ENCODE results near the gene HSBP1L1. TPM values are rescaled to one million over a fixed set of nuclear protein-coding genes. Genes with fewer than 3 reads are reported as not detected.

The HSBP1L1 gene
- total and polyA plus RNA-seq, 2 of the 13 experiments (the other 11 are each of a cell fraction or from before 2014, with no cell fraction given): 22.6 to 45.1 TPM

DNA sequence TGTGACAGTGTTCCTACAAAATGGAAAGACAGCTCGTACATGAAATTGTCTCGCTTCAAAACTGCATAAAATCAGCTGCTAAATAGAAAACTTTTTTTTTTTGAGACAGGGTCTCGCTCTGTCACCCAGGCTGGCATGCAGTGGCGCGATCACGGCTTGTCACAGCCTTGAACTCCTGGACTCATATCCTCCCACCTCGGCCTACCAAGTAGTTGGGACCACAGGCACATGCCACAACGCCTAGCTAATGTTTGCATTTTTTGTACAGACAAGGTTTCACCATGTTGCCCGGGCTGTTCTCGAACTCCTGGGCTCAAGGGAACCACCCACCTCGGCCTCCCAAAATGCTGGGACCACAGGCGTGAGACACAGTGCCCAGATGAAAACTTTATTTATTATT, 20.7 kb downstream of the HSBP1L1 start (continued):
- TF ChIP-seq, protein P1, sequence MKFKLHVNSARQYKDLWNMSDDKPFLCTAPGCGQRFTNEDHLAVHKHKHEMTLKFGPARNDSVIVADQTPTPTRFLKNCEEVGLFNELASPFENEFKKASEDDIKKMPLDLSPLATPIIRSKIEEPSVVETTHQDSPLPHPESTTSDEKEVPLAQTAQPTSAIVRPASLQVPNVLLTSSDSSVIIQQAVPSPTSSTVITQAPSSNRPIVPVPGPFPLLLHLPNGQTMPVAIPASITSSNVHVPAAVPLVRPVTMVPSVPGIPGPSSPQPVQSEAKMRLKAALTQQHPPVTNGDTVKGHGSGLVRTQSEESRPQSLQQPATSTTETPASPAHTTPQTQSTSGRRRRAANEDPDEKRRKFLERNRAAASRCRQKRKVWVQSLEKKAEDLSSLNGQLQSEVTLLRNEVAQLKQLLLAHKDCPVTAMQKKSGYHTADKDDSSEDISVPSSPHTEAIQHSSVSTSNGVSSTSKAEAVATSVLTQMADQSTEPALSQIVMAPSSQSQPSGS (CRISPR knock-in tag; IDR thresholded peaks at IDR 0.05): peak; percentile 34; the same call in 1 of the 2 replicates
- no peak for TF ChIP-seq TSC22D2 (CRISPR knock-in tag; IDR thresholded peaks at IDR 0.05; ENCODE audit: borderline replicate concordance)
- no peak for TF ChIP-seq ZNF138 (CRISPR knock-in tag; IDR thresholded peaks at IDR 0.05; ENCODE audit: low read depth)
- no peak for TF ChIP-seq SMAD9 (CRISPR knock-in tag; IDR thresholded peaks at IDR 0.05)
- no peak for TF ChIP-seq KDM6A (CRISPR knock-in tag; IDR thresholded peaks at IDR 0.05; ENCODE audit: low read depth)
- no peak for TF ChIP-seq AGO1 (IDR thresholded peaks at IDR 0.05; ENCODE audit: low read depth, low read length, poor library complexity, severe bottlenecking)
- no peak for TF ChIP-seq MYNN (CRISPR knock-in tag; IDR thresholded peaks at IDR 0.05; ENCODE audit: low read depth)
- TF ChIP-seq ZNF691 (CRISPR knock-in tag; IDR thresholded peaks at IDR 0.05; ENCODE audit: borderline replicate concordance, low read depth): peak; percentile 18; the same call in 1 of the 2 replicates
- TF ChIP-seq FOXJ3 (CRISPR knock-in tag; IDR thresholded peaks at IDR 0.05; ENCODE audit: borderline replicate concordance): no peak
- TF ChIP-seq, protein P2, sequence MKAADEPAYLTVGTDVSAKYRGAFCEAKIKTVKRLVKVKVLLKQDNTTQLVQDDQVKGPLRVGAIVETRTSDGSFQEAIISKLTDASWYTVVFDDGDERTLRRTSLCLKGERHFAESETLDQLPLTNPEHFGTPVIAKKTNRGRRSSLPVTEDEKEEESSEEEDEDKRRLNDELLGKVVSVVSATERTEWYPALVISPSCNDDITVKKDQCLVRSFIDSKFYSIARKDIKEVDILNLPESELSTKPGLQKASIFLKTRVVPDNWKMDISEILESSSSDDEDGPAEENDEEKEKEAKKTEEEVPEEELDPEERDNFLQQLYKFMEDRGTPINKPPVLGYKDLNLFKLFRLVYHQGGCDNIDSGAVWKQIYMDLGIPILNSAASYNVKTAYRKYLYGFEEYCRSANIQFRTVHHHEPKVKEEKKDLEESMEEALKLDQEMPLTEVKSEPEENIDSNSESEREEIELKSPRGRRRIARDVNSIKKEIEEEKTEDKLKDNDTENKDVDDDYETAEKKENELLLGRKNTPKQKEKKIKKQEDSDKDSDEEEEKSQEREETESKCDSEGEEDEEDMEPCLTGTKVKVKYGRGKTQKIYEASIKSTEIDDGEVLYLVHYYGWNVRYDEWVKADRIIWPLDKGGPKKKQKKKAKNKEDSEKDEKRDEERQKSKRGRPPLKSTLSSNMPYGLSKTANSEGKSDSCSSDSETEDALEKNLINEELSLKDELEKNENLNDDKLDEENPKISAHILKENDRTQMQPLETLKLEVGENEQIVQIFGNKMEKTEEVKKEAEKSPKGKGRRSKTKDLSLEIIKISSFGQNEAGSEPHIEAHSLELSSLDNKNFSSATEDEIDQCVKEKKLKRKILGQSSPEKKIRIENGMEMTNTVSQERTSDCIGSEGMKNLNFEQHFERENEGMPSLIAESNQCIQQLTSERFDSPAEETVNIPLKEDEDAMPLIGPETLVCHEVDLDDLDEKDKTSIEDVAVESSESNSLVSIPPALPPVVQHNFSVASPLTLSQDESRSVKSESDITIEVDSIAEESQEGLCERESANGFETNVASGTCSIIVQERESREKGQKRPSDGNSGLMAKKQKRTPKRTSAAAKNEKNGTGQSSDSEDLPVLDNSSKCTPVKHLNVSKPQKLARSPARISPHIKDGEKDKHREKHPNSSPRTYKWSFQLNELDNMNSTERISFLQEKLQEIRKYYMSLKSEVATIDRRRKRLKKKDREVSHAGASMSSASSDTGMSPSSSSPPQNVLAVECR (CRISPR knock-in tag; IDR thresholded peaks at IDR 0.05; ENCODE audit: borderline replicate concordance): peak; percentile 69; the same call in 1 of the 2 replicates
- 0 out of 2 replicates have a peak, but pooled peaks have one; percentile 22 for TF ChIP-seq KDM3A (CRISPR knock-in tag; IDR thresholded peaks at IDR 0.05; ENCODE audit: low read depth)
- TF ChIP-seq TAF15 (IDR thresholded peaks at IDR 0.05; ENCODE audit: low read depth, low read length, poor library complexity, severe bottlenecking): no peak
- TF ChIP-seq ZNF446 (CRISPR knock-in tag; IDR thresholded peaks at IDR 0.05): no peak
- no peak for TF ChIP-seq ZKSCAN5 (CRISPR knock-in tag; IDR thresholded peaks at IDR 0.05)
- peak; percentile 66; the same call in 1 of the 2 replicates for TF ChIP-seq ZBTB20 (CRISPR knock-in tag; IDR thresholded peaks at IDR 0.05; ENCODE audit: borderline replicate concordance, low read depth)
- TF ChIP-seq SETDB1 (CRISPR knock-in tag; IDR thresholded peaks at IDR 0.05; ENCODE audit: borderline replicate concordance): no peak
- no peak for TF ChIP-seq HMG20B (CRISPR knock-in tag; conservative IDR thresholded peaks at IDR 0.05)
- no peak for TF ChIP-seq ZNF784 (CRISPR knock-in tag; IDR thresholded peaks at IDR 0.05; ENCODE audit: borderline replicate concordance)
- no peak for TF ChIP-seq ELF1 (CRISPR knock-in tag; IDR thresholded peaks at IDR 0.05)
- no peak for TF ChIP-seq CEBPB (IDR thresholded peaks at IDR 0.05; ENCODE audit: borderline replicate concordance, low read depth, low read length)
- TF ChIP-seq, protein P3, sequence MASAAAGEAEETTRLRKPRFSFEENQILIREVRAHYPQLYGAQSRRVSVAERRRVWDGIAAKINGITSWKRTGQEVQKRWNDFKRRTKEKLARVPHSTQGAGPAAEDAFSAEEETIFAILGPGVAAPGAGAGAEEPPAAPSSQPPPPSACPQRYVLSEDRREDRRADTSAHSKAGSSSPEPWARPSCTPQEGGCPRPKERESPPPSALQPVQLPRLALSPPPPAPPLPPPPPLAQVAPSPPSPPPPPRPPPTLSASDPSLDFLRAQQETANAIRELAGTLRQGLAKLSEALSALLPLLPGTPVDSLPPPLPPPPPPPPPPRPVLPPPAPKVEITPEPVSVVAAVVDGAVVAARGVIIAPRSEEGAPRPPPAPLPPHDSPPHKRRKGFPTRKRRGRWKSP (CRISPR knock-in tag; IDR thresholded peaks at IDR 0.05): no peak

Data from HepG2 (cell line).